Upper lobe of left lung (tissue), 4 donors: Measurements from ENCODE around the gene MUS81.

ENCODE experiments used
- EP300 ChIP-seq, 4 donors: sonication (generic); formaldehyde crosslinking; IDR thresholded peaks; one replicate each; pipeline ENCODE4 v1.5.1; 2017; ENCODE audit warnings: antibody characterized with exemption in 4 of 4, control low read depth in 2 of 4
- POLR2A ChIP-seq, 4 donors: fragments of 450-650 bp; IDR thresholded peaks; one replicate each; pipeline ENCODE4 v1.5.1; 2016 to 2017; ENCODE audit warnings: antibody characterized with exemption in 4 of 4, mild to moderate bottlenecking in 2 of 4
- POLR2AphosphoS5 ChIP-seq, 2 donors: sonication (generic); formaldehyde crosslinking; IDR thresholded peaks; one replicate each; pipeline ENCODE4 v1.5.1; 2017; ENCODE audit warnings: antibody characterized with exemption in 2 of 2
- TF ChIP-seq, protein P1 (sequence below), 6 experiments: fragments of 450-650 bp in 4 of 6; fragments of 200-600 bp in 2 of 6; sonication (generic) in 2 of 6; IDR thresholded peaks; one replicate each; pipeline ENCODE4 v1.5.1; 2016 to 2019; ENCODE audit warnings: antibody characterized with exemption in 6 of 6

DNA sequence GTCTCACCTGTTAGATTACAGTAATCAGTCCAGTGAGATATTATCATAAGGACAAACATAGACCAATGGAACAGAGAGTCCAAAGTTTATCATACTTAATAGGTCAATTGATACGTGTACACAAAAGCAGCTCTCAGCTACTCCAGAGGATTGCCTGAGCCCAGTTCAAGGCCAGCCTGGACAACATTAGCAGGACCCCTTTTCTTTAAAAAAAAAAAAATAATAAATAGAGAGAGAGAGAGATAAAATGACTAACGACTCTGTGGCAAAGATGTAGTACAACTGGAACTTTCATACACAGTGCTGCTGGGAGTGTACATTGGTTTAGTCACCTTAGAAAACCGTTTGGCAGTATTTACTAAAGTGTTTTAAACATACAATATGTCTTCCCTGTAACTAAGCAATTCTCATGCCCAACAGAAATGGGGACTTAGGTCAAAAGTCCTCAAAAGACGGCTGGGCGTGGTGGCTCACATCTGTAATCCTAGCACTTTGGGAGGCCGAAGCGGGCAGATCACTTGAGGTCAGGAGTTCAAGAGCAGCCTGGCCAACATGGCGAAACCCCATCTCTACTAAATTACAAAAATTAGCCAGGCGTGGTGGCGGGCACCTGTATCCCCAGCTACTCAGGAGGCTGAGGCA, 15.9 kb upstream of the MUS81 start:
- TF ChIP-seq, protein P1, sequence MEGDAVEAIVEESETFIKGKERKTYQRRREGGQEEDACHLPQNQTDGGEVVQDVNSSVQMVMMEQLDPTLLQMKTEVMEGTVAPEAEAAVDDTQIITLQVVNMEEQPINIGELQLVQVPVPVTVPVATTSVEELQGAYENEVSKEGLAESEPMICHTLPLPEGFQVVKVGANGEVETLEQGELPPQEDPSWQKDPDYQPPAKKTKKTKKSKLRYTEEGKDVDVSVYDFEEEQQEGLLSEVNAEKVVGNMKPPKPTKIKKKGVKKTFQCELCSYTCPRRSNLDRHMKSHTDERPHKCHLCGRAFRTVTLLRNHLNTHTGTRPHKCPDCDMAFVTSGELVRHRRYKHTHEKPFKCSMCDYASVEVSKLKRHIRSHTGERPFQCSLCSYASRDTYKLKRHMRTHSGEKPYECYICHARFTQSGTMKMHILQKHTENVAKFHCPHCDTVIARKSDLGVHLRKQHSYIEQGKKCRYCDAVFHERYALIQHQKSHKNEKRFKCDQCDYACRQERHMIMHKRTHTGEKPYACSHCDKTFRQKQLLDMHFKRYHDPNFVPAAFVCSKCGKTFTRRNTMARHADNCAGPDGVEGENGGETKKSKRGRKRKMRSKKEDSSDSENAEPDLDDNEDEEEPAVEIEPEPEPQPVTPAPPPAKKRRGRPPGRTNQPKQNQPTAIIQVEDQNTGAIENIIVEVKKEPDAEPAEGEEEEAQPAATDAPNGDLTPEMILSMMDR (IDR thresholded peaks at IDR 0.05): no peak
- no peak for TF ChIP-seq POLR2A (IDR thresholded peaks at IDR 0.05)
- no peak for TF ChIP-seq POLR2AphosphoS5 (IDR thresholded peaks at IDR 0.05)
- TF ChIP-seq EP300 (IDR thresholded peaks at IDR 0.05): no peak
